K562 (cell line): ENCODE data around the gene UBE2O. TPM values are rescaled to one million over a fixed set of nuclear protein-coding genes. Genes with fewer than 3 reads are reported as not detected.

Experiments
- CBX1 ChIP-seq: sonication (generic); IDR thresholded peaks from 2 replicates; pipeline ENCODE4 v1.6.1; 2016; ENCODE audit warnings: antibody characterized with exemption, low read depth, mild to moderate bottlenecking
- CREB3L1 ChIP-seq: fragments of 450-650 bp; IDR thresholded peaks from 2 replicates; pipeline ENCODE4 v1.6.1; 2014; ENCODE audit warnings: low read depth, mild to moderate bottlenecking, moderate library complexity, borderline replicate concordance
- CREBBP ChIP-seq: IDR thresholded peaks from one replicate; pipeline ENCODE4 v1.6.1; 2012; ENCODE audit warnings: low read depth, mild to moderate bottlenecking, control low read depth, inconsistent platforms, low read length
- FOXA3 ChIP-seq, 2 experiments: fragments of 450-650 bp in 1 of 2; sonication (generic) in 1 of 2; formaldehyde crosslinking; IDR thresholded peaks in 1 of 2; conservative IDR thresholded peaks in 1 of 2; 2 replicates each; pipeline versions ENCODE4 v1.4.0 to v1.8.0; 2020 to 2022; ENCODE audit warnings: mild to moderate bottlenecking in 2 of 2, missing genetic modification reagents in 1 of 2
- HNRNPUL1 ChIP-seq: fragments of 200-400 bp; formaldehyde crosslinking; IDR thresholded peaks from 2 replicates; pipeline ENCODE4 v1.6.1; 2017; ENCODE audit warnings: low read length
- ILK ChIP-seq: fragments of 450-650 bp; IDR thresholded peaks from 2 replicates; pipeline ENCODE4 v1.6.1; 2016; ENCODE audit warnings: missing genetic modification characterization, low read depth, mild to moderate bottlenecking, missing compliant biosample characterization, moderate library complexity, borderline replicate concordance
- KLF10 ChIP-seq: fragments of 250-450 bp; sonication (Bioruptor Pico); IDR thresholded peaks from 2 replicates; pipeline ENCODE4 v1.6.1; 2021; ENCODE audit warnings: matching md5 sums
- MAX ChIP-seq: sonication (generic); formaldehyde crosslinking; IDR thresholded peaks from 2 replicates; pipeline ENCODE4 v1.9.0; 2022; ENCODE audit warnings: mild to moderate bottlenecking, missing genetic modification reagents
- MBD2 ChIP-seq: sonication (generic); IDR thresholded peaks from 2 replicates; pipeline ENCODE4 v1.6.1; 2016; ENCODE audit warnings: low read depth, borderline replicate concordance
- MED1 ChIP-seq: sonication (generic); formaldehyde crosslinking; IDR thresholded peaks from 2 replicates; pipeline ENCODE4 v1.8.1; 2023; ENCODE audit warnings: missing genetic modification reagents, borderline replicate concordance
- MITF ChIP-seq: IDR thresholded peaks from 2 replicates; pipeline ENCODE4 v1.6.1; 2014; ENCODE audit warnings: antibody characterized with exemption
- NBN ChIP-seq: fragments of 450-650 bp; IDR thresholded peaks from 2 replicates; pipeline ENCODE4 v1.6.1; 2016; ENCODE audit warnings: low read depth, mild to moderate bottlenecking
- PTRF ChIP-seq: fragments of 450-650 bp; IDR thresholded peaks from 2 replicates; pipeline ENCODE4 v1.6.1; 2016; ENCODE audit warnings: mild to moderate bottlenecking, missing genetic modification characterization, missing compliant biosample characterization
- SMARCE1 ChIP-seq: fragments of 450-650 bp; IDR thresholded peaks from 2 replicates; pipeline ENCODE4 v1.7.1; 2016; ENCODE audit warnings: mild to moderate bottlenecking
- TFAP4 ChIP-seq: sonication (generic); formaldehyde crosslinking; IDR thresholded peaks from 2 replicates; pipeline ENCODE4 v1.8.0; 2022; ENCODE audit warnings: missing genetic modification reagents, mild to moderate bottlenecking, moderate library complexity, borderline replicate concordance
- ZC3H11A ChIP-seq: IDR thresholded peaks from 2 replicates; pipeline ENCODE4 v1.6.1; 2012; ENCODE audit warnings: low read depth, low read length, improper control_type of control experiment
- ZEB2 ChIP-seq: fragments of 450-650 bp; IDR thresholded peaks from 2 replicates; pipeline ENCODE4 v1.6.1; 2016
- ZKSCAN3 ChIP-seq: fragments of 250-450 bp; sonication (Bioruptor Pico); IDR thresholded peaks from 2 replicates; pipeline ENCODE4 v1.4.0; 2020
- ZNF133 ChIP-seq: fragments of 250-450 bp; sonication (Bioruptor Pico); IDR thresholded peaks from 2 replicates; pipeline ENCODE4 v1.4.0; 2020; ENCODE audit warnings: mild to moderate bottlenecking
- ZNF445 ChIP-seq: fragments of 250-450 bp; sonication (Bioruptor Pico); IDR thresholded peaks from 2 replicates; pipeline ENCODE4 v1.4.0; 2020; ENCODE audit warnings: low read depth, mild to moderate bottlenecking, moderate library complexity
- ZNF766 ChIP-seq: fragments of 200-800 bp; sonication (Bioruptor generic); conservative IDR thresholded peaks from 2 replicates; pipeline ENCODE4 v1.6.1; 2016; ENCODE audit warnings: missing genetic modification characterization, missing compliant biosample characterization
- polyA plus RNA-seq, 8 experiments: library from polyadenylated mRNA; depleted of rRNA in 4 of 8; stranded (reverse) in 5 of 8; unstranded in 3 of 8; fragments of >200 nt; fragmentation: Nextera tagmentation in 2 of 8; fragmentation: Illumina TruSeq in 1 of 8; extraction: Ambion mirVana in 2 of 8; extraction: Trizol in 1 of 8; gene quantifications; 2 replicates each; pipeline versions ENCODE4 v1.2.1 to v1.2.3, GENCODE V29; 2011 to 2014; ENCODE audit warnings: inconsistent platforms in 1 of 8, missing spikeins in 1 of 8
- total RNA-seq, 7 experiments: library from RNA; depleted of rRNA in 6 of 7; stranded (reverse); fragments of >200 nt in 6 of 7; fragmentation: Illumina TruSeq in 2 of 7; extraction: Trizol in 2 of 7; gene quantifications; 2 replicates each; pipeline versions ENCODE4 v1.2.1 to v1.2.3, GENCODE V29; 2011 to 2021; ENCODE audit warnings: low replicate concordance in 1 of 7

UBE2O gene
- total and polyA plus RNA-seq, 9 of the 15 experiments (the other 6 are each of a cell fraction or from before 2014, with no cell fraction given), result 1.6 to 39.7 (median 13.3) TPM

- TF ChIP-seq CREB3L1 (peak; percentile 73), ZNF766 (CRISPR knock-in tag) (no peak), NBN (0 out of 2 replicates have a peak, but pooled peaks have one; percentile 24), FOXA3 (CRISPR knock-in tag; conservative IDR thresholded peaks at IDR 0.05 in 1 of 2, IDR thresholded peaks at IDR 0.05 in 1 of 2) (no peak), MITF (0 out of 2 replicates have a peak, but pooled peaks have one; percentile 39), HNRNPUL1 (no peak), PTRF (tag) (no peak), ZNF445 (CRISPR knock-in tag) (no peak), ZC3H11A (no peak), ILK (tag) (no peak), MED1 (no peak), KLF10 (CRISPR knock-in tag) (no peak), SMARCE1 (no peak), CREBBP (no peak), ZNF133 (CRISPR knock-in tag) (no peak), CBX1 (peak; percentile 78), MAX (CRISPR knock-in tag) (peak; percentile 98), ZKSCAN3 (CRISPR knock-in tag) (no peak), ZEB2 (no peak), TFAP4 (CRISPR knock-in tag) (peak; percentile 86), MBD2 (no peak)
These were observed 66.8 kb downstream of the UBE2O start (continued) for GRCh38 chr17:76385892-76386786.
